DMS79 (cell line): ENCODE results near the gene SPHK2.
A peak's percentile ranks its signal among the peaks of the same experiment; 100 is the strongest.
"Not testable (repeated sequence)": the region's sequence is repeated elsewhere in the genome, so short reads cannot be mapped to it uniquely, and the experiment has no call there.

Source experiments
- DNase-seq: peaks from one replicate; lab custom pipeline; 2025; lab: John Stamatoyannopoulos, UW

Gene SPHK2

GRCh38 chr19:48624791-48625723 is 5.8 kb downstream of the SPHK2 start:
- no peak for DNase-seq

- no peak for DNase-seq
These were observed 6.6 kb downstream of the SPHK2 start for GRCh38 chr19:48625891-48626327.

GRCh38 chr19:48627201-48627864 is 8.0 kb downstream of the SPHK2 start:
- no peak for DNase-seq

GRCh38 chr19:48627865-48628314 is 8.6 kb downstream of the SPHK2 start:
- DNase-seq = no peak

GRCh38 chr19:48628486-48629296 is 9.4 kb downstream of the SPHK2 start:
- no peak for DNase-seq

- DNase-seq = no peak
These were observed 9.9 kb downstream of the SPHK2 start for GRCh38 chr19:48629297-48629598.

GRCh38 chr19:48629599-48630295 is 10.4 kb downstream of the SPHK2 start:
- no peak for DNase-seq

GRCh38 chr19:48630296-48631063 is 11.2 kb downstream of the SPHK2 start:
- DNase-seq = no peak

- no peak for DNase-seq
These were observed 11.9 kb downstream of the SPHK2 start for GRCh38 chr19:48631225-48631624.

- not testable (repeated sequence) for DNase-seq
These were observed 13.0 kb downstream of the SPHK2 start for GRCh38 chr19:48632286-48632685.

GRCh38 chr19:48632692-48633147 is 13.4 kb downstream of the SPHK2 start:
- DNase-seq = no peak

GRCh38 chr19:48633148-48634035 is 14.1 kb downstream of the SPHK2 start:
- no peak for DNase-seq

GRCh38 chr19:48634036-48634342 is 14.7 kb downstream of the SPHK2 start:
- no peak for DNase-seq

GRCh38 chr19:48634424-48635262 is 15.3 kb downstream of the SPHK2 start:
- peak; percentile 95 for DNase-seq

GRCh38 chr19:48635263-48635965 is 16.1 kb downstream of the SPHK2 start:
- DNase-seq = no peak

GRCh38 chr19:48635966-48636858 is 16.9 kb downstream of the SPHK2 start:
- DNase-seq = no peak

GRCh38 chr19:48636859-48637448 is 17.6 kb downstream of the SPHK2 start, which contains the start of gene DBP:
Gene DBP (minus strand): TSS chr19:48637379. CDS start chr19:48636994, 385 bp downstream.
- no peak for DNase-seq
